Left ventricle myocardium inferior (tissue), 1 donor: ENCODE measurements around the gene RBM4. TPM values are rescaled to one million over a fixed set of nuclear protein-coding genes. Genes with fewer than 3 reads are reported as not detected.

ENCODE experiments used
- DNase-seq: peaks from one replicate; pipeline ENCODE4 v3.0.0-alpha.2; 2020
- H3K27ac ChIP-seq: fragments of 200-600 bp; replicated peaks from 2 replicates; pipeline ENCODE4 v1.8.0; 2021
- H3K27me3 ChIP-seq: fragments of 200-600 bp; 2 replicates; pipeline ENCODE4 v1.8.0; 2021; ENCODE audit warnings: low read depth
- H3K36me3 ChIP-seq: fragments of 200-600 bp; 2 replicates; pipeline ENCODE4 v1.8.0; 2021
- H3K4me1 ChIP-seq: fragments of 200-600 bp; 2 replicates; pipeline ENCODE4 v1.8.0; 2021
- H3K4me3 ChIP-seq: fragments of 200-600 bp; 2 replicates; pipeline ENCODE4 v1.8.0; 2021; ENCODE audit warnings: mild to moderate bottlenecking, moderate library complexity
- H3K9me3 ChIP-seq: fragments of 200-600 bp; replicated peaks from 2 replicates; pipeline ENCODE4 v1.8.0; 2021
- intact Hi-C: fragments of 100-400 bp; cut with micrococcal nuclease; formaldehyde crosslinking; loops from one replicate; pipeline ENCODE4 v1.11.0; 2022
- total RNA-seq: library from RNA; stranded (reverse); fragmentation: NEBNext Ultra II Directional; extraction: Animal tissue kit (Norgen Biotek cat#: 25700); gene quantifications from one replicate; pipeline ENCODE4 v1.2.1, GENCODE V29; 2021
- TF ChIP-seq, protein P1 (sequence below): fragments of 200-600 bp; IDR thresholded peaks from 2 replicates; pipeline ENCODE4 v1.8.0; 2021; ENCODE audit warnings: antibody characterized with exemption, mild to moderate bottlenecking, borderline replicate concordance
- donor health status: DM: no; HTN: yes; CAD: no; lungs with severe emphysema.

The RBM4 gene
- total RNA-seq, 1 donor from 2014 or later, result 57.1 TPM

GRCh38 chr11:66609721-66610617, 28.5 kb upstream of the RBM4 start:
- TF ChIP-seq, protein P1, sequence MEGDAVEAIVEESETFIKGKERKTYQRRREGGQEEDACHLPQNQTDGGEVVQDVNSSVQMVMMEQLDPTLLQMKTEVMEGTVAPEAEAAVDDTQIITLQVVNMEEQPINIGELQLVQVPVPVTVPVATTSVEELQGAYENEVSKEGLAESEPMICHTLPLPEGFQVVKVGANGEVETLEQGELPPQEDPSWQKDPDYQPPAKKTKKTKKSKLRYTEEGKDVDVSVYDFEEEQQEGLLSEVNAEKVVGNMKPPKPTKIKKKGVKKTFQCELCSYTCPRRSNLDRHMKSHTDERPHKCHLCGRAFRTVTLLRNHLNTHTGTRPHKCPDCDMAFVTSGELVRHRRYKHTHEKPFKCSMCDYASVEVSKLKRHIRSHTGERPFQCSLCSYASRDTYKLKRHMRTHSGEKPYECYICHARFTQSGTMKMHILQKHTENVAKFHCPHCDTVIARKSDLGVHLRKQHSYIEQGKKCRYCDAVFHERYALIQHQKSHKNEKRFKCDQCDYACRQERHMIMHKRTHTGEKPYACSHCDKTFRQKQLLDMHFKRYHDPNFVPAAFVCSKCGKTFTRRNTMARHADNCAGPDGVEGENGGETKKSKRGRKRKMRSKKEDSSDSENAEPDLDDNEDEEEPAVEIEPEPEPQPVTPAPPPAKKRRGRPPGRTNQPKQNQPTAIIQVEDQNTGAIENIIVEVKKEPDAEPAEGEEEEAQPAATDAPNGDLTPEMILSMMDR, result no peak
- DNase-seq, result no peak
- Histone ChIP-seq H3K27me3 (no peaks in the 10 kb centered on the region), H3K4me3 (no peak overlapping the region), H3K9me3 (no peaks in the 10 kb centered on the region), H3K4me1 (peaks cover 16% of the 10 kb centered on the region), H3K36me3 (peaks cover 13% of the 10 kb centered on the region), H3K27ac (no peak overlapping the region)
- intact Hi-C loops, result no loop called here

DNA sequence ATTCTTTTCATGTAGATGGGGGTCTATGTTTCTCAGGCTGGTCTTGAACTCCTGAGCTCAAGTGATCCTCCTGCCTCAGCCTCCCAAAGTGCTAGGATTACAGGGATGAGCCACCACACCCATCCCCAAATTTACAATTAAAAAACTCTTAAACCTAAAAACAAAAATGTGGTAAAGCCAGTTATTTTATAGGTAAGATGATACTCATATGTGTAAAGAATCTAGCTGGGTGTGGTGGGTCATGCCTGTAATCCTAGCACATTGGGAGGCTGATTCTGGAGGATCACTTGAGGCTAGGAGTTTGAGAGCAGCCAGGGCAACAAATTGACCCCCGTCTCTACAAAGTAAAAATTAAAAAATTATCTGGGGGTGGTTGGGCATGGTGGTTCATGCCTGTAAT, 26.0 kb upstream of the RBM4 start:
- intact Hi-C loops, result no loop called here
- peaks cover 29% of the 10 kb centered on the region for H3K4me1 ChIP-seq
- H3K4me3 ChIP-seq, result no peak overlapping the region
- TF ChIP-seq, protein P1, result no peak
- no peak for DNase-seq
- H3K36me3 ChIP-seq, result no peaks in the 10 kb centered on the region
- H3K9me3 ChIP-seq, result no peaks in the 10 kb centered on the region
- H3K27ac ChIP-seq, result no peak overlapping the region
- H3K27me3 ChIP-seq, result no peaks in the 10 kb centered on the region

- peaks cover 39% of the 10 kb centered on the region for H3K4me1 ChIP-seq
- intact Hi-C loops, result no loop called here
- DNase-seq, result no peak
- H3K9me3 ChIP-seq, result no peaks in the 10 kb centered on the region
- H3K36me3 ChIP-seq, result no peaks in the 10 kb centered on the region
- H3K27me3 ChIP-seq, result no peaks in the 10 kb centered on the region
- H3K27ac ChIP-seq, result no peak overlapping the region
- TF ChIP-seq, protein P1, result no peak
- H3K4me3 ChIP-seq, result no peak overlapping the region
These were observed 24.4 kb upstream of the RBM4 start for GRCh38 chr11:66614073-66614472.

DNA sequence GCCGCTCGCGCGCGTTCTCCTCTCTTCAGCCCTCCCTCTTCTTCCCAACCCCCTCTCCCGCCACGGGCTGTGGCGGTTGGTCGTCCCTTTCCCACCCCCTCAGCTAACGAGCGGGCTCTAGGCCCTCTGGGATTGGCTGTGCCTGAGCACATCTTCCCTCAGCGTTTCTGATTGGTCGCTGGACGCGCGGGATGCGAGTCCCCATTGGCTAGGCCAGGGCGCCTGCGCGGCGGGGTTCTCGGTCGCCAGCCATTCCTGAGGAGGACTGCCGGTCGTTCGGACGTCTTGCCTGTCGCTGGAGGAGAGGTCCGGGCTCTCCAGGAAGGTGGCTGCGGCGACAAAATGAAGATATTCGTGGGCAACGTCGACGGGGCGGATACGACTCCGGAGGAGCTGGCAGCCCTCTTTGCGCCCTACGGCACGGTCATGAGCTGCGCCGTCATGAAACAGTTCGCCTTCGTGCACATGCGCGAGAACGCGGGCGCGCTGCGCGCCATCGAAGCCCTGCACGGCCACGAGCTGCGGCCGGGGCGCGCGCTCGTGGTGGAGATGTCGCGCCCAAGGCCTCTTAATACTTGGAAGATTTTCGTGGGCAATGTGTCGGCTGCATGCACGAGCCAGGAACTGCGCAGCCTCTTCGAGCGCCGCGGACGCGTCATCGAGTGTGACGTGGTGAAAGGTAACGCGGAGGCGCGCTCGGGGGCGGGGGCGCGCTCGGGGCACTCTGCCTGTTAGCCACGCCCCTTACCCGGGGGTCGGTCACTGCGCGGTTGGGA, 21.9 kb upstream of the RBM4 start, which contains the start of gene RBM14:
RBM14 (plus strand) TSS at position 252 of the 776 bp plus-strand sequence; CDS start at position 343, 91 bp downstream.
- Histone ChIP-seq H3K36me3 (no peaks in the 10 kb centered on the region), H3K27me3 (no peaks in the 10 kb centered on the region), H3K4me3 (peak within 1 kb of the TSS; percentile 73), H3K27ac (peak within 1 kb of the TSS; percentile 93), H3K9me3 (no peaks in the 10 kb centered on the region), H3K4me1 (peaks cover 64% of the 10 kb centered on the region)
- TF ChIP-seq, protein P1, result no peak
- intact Hi-C loops, result no loop called here
- DNase-seq, result peak; percentile 98

GRCh38 chr11:66617155-66617834, 21.2 kb upstream of the RBM4 start:
- H3K27me3 ChIP-seq, result no peaks in the 10 kb centered on the region
- peak; percentile 80 for DNase-seq

More at GRCh38 chr11:66617155-66617834, 21.2 kb upstream of the RBM4 start:
- Histone ChIP-seq H3K9me3 (no peaks in the 10 kb centered on the region), H3K4me1 (peaks cover 72% of the 10 kb centered on the region), H3K36me3 (no peaks in the 10 kb centered on the region), H3K4me3 (peak overlapping the region; percentile 73), H3K27ac (peak overlapping the region; percentile 93)
- TF ChIP-seq, protein P1, result no peak
- intact Hi-C loops, result no loop called here
